HepG2 (cell line): ENCODE data around the gene PHF21B. TPM values are rescaled to one million over a fixed set of nuclear protein-coding genes. Genes with fewer than 3 reads are reported as not detected.

Source experiments
- ATAC-seq: fragments of 200-7000 bp; cut with Tn5 transposase; 3 replicates; pipeline ENCODE4 v1.9.1; 2020; ENCODE audit warnings: mild to moderate bottlenecking, moderate library complexity
- BruUV-seq: library from RNA; stranded (reverse); fragments of 400-500 nt; replicated peaks from 2 replicates; lab custom pipeline; 2021; lab: Mats Ljungman, UMichigan
- CTCF ChIA-PET: fragments of 300-600 bp; formaldehyde crosslinking; extraction: SDS; loops from one replicate; lab custom pipeline; 2021; ENCODE audit warnings: low total read pairs, inconsistent platforms, low intra/inter-chr PET ratio; lab: Yijun Ruan, JAX
- POLR2A ChIA-PET: fragments of 350-600 bp; sonication (Branson Sonifier 250); formaldehyde crosslinking; loops from one replicate; lab custom pipeline; 2020; ENCODE audit warnings: antibody characterized with exemption, inconsistent platforms; lab: Yijun Ruan, JAX
- DNase-seq: peaks from one replicate; pipeline ENCODE4 v3.0.0-alpha.2; 2015; ENCODE audit warnings: low spot score
- FAIRE-seq: peaks from 3 replicates; lab custom pipeline; 2011; peaks lifted over from hg19 to GRCh38; lab: Jason Lieb, UNC
- H2AFZ ChIP-seq: one replicate; pipeline ENCODE4 v1.6.1; 2011; ENCODE audit warnings: low read length, inconsistent platforms
- H3K27ac ChIP-seq: fragments of 300-600 bp; 3 replicates; pipeline ENCODE4 v1.8.0; 2011; ENCODE audit warnings: mixed run types, mild to moderate bottlenecking, mixed read lengths, low read length, inconsistent platforms; ENCODE audit not compliant: insufficient read depth; ENCODE audit errors: extremely low read length
- H3K27me3 ChIP-seq, 2 experiments: fragments of 200-600 bp in 1 of 2; 2 replicates in 1 of 2; 3 replicates in 1 of 2; pipeline versions ENCODE4 v1.6.0 to v1.8.0; 2011; ENCODE audit warnings: low read length in 2 of 2, mild to moderate bottlenecking in 2 of 2, moderate library complexity in 2 of 2, inconsistent platforms in 1 of 2; ENCODE audit not compliant: insufficient read depth in 2 of 2, control insufficient read depth in 1 of 2
- H3K36me3 ChIP-seq, 2 experiments: fragments of 200-600 bp in 1 of 2; replicated peaks in 1 of 2; 2 replicates in 1 of 2; 3 replicates in 1 of 2; pipeline versions ENCODE4 v1.5.1 to v1.8.0; 2011; ENCODE audit warnings: low read length in 2 of 2, inconsistent platforms in 1 of 2; ENCODE audit not compliant: insufficient read depth in 2 of 2, control insufficient read depth in 1 of 2
- H3K4me1 ChIP-seq: 2 replicates; pipeline ENCODE4 v1.5.1; 2012; ENCODE audit warnings: low read length, inconsistent platforms; ENCODE audit not compliant: insufficient read depth
- H3K4me2 ChIP-seq: 2 replicates; pipeline ENCODE4 v1.6.0; 2011; ENCODE audit warnings: low read depth, low read length, inconsistent platforms
- H3K4me3 ChIP-seq, 3 experiments: fragments of 200-600 bp in 1 of 3; sonication (generic), shearing (Covaris generic) in 1 of 3; replicated peaks in 1 of 3; 2 replicates each; pipeline ENCODE4 v1.5.1; 2011 to 2016; ENCODE audit warnings: low read length in 3 of 3, inconsistent platforms in 2 of 3, low read depth in 2 of 3, mild to moderate bottlenecking in 2 of 3, control low read depth in 1 of 3, mixed read lengths in 1 of 3; ENCODE audit not compliant: insufficient read depth in 1 of 3
- H3K79me2 ChIP-seq: one replicate; pipeline ENCODE4 v1.6.1; 2011; ENCODE audit warnings: low read length, inconsistent platforms; ENCODE audit not compliant: insufficient read depth
- H3K9ac ChIP-seq: 2 replicates; pipeline ENCODE4 v1.6.0; 2011; ENCODE audit warnings: mild to moderate bottlenecking, low read depth, low read length, inconsistent platforms; ENCODE audit not compliant: insufficient read depth
- H3K9me3 ChIP-seq: 2 replicates; pipeline ENCODE4 v1.5.1; 2012; ENCODE audit warnings: mild to moderate bottlenecking, low read length
- H4K20me1 ChIP-seq: 2 replicates; pipeline ENCODE4 v1.6.0; 2011; ENCODE audit warnings: inconsistent platforms, mild to moderate bottlenecking, low read length, moderate library complexity; ENCODE audit not compliant: insufficient read depth
- FOSL1 ChIP-seq: sonication (generic); formaldehyde crosslinking; IDR thresholded peaks from 2 replicates; pipeline ENCODE4 v1.9.0; 2021; ENCODE audit warnings: missing genetic modification reagents, borderline replicate concordance
- SALL2 ChIP-seq: sonication (generic); formaldehyde crosslinking; IDR thresholded peaks from 2 replicates; pipeline ENCODE4 v1.8.1; 2023; ENCODE audit warnings: mild to moderate bottlenecking, missing genetic modification reagents, inconsistent platforms
- SIX1 ChIP-seq: sonication (generic); formaldehyde crosslinking; IDR thresholded peaks from 2 replicates; pipeline ENCODE4 v1.4.0; 2020; ENCODE audit warnings: missing genetic modification reagents, borderline replicate concordance
- ZNF460 ChIP-seq: sonication (generic); formaldehyde crosslinking; IDR thresholded peaks from 2 replicates; pipeline ENCODE4 v1.5.1; 2020; ENCODE audit warnings: missing genetic modification reagents, mild to moderate bottlenecking, borderline replicate concordance
- ZNF773 ChIP-seq: sonication (generic); formaldehyde crosslinking; IDR thresholded peaks from 2 replicates; pipeline ENCODE4 v1.4.0; 2020; ENCODE audit warnings: missing genetic modification reagents, borderline replicate concordance
- ZNF776 ChIP-seq: sonication (generic); formaldehyde crosslinking; IDR thresholded peaks from 2 replicates; pipeline ENCODE4 v1.4.0; 2020; ENCODE audit warnings: mild to moderate bottlenecking, missing genetic modification reagents
- WGBS: methylation state at CpG from one replicate; pipeline ENCODE4 v1.1.6; 2017; ENCODE audit warnings: low lambda C conversion rate; 5-methylcytosine and 5-hydroxymethylcytosine counted together
- in situ Hi-C: cut with HindIII; loops from 2 replicates; pipeline ENCODE4 v1.10.0; 2017; ENCODE audit warnings: low pct_unique_long_range_greater_than_20kb; ENCODE audit not compliant: extremely low pct_ligation_motif_present
- intact Hi-C: fragments of 100-400 bp; cut with micrococcal nuclease; formaldehyde crosslinking; loops from one replicate; pipeline ENCODE4 v1.10.0; 2022; ENCODE audit not compliant: unreplicated experiment
- polyA plus RNA-seq, 8 experiments: library from polyadenylated mRNA; depleted of rRNA in 3 of 8; stranded (reverse) in 7 of 8; unstranded in 1 of 8; fragments of >200 nt; fragmentation: Illumina TruSeq in 4 of 8; extraction: Trizol in 4 of 8; gene quantifications; 2 replicates each; pipeline versions ENCODE4 v1.2.1 to v1.2.3, GENCODE V29; 2011 to 2016; ENCODE audit warnings: low read depth in 4 of 8, missing spikeins in 1 of 8, mixed read lengths in 1 of 8; ENCODE audit not compliant: insufficient read depth in 1 of 8
- total RNA-seq, 5 experiments: library from RNA; depleted of rRNA; stranded (reverse); fragments of >200 nt; fragmentation: Illumina TruSeq; extraction: Trizol; gene quantifications; 2 replicates each; pipeline ENCODE4 v1.2.3, GENCODE V29; 2016; ENCODE audit warnings: low read depth in 1 of 5
- TF ChIP-seq, protein P1 (sequence below): sonication (generic); formaldehyde crosslinking; IDR thresholded peaks from 2 replicates; pipeline ENCODE4 v1.5.1; 2020; ENCODE audit warnings: missing genetic modification reagents, mild to moderate bottlenecking, borderline replicate concordance
- TF ChIP-seq, protein P2 (sequence below): sonication (generic); formaldehyde crosslinking; IDR thresholded peaks from 2 replicates; pipeline ENCODE4 v1.5.0; 2020; ENCODE audit warnings: mild to moderate bottlenecking, missing genetic modification reagents, borderline replicate concordance

The PHF21B gene
- total and polyA plus RNA-seq, 2 of the 13 experiments (the other 11 are each of a cell fraction or from before 2014, with no cell fraction given): not detected

DNA sequence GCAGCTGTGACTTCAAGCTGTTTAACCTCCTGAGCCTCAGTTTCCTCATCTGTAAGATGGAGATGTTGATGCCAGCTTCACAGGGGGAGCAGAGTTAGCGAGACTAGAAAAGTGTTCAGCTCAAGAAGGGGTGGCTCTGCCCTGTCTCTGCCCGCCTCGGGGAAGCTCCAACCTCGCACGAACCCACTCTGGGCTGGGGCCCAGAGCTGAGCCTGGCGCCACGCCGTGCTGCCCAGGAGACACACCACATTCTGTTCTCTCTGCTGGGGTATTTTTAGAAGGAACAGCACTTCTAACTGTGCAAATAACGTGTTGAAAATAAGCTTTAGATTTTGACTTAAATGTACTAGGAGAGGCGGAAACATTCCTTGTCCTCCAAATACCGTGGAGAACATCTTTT, 74.1 kb downstream of the PHF21B start:
- Histone ChIP-seq H3K27me3 (peaks cover 13 to 81% of the 10 kb centered on the region in 2 experiments), H3K4me3 (no peak overlapping the region), H2AFZ (no peak overlapping the region), H3K4me2 (no peak overlapping the region), H3K9me3 (no peaks in the 10 kb centered on the region), H3K9ac (no peak overlapping the region), H3K79me2 (no peaks in the 10 kb centered on the region), H4K20me1 (no peaks in the 10 kb centered on the region), H3K27ac (no peak overlapping the region), H3K4me1 (no peaks in the 10 kb centered on the region), H3K36me3 (no peaks in the 10 kb centered on the region)
- WGBS: 32% methylated on average over 10 of the region's 11 CpGs
- TF ChIP-seq ZNF773 (CRISPR knock-in tag) (no peak), SIX1 (CRISPR knock-in tag) (no peak), SALL2 (no peak), ZNF776 (CRISPR knock-in tag) (no peak), FOSL1 (CRISPR knock-in tag) (no peak), ZNF460 (CRISPR knock-in tag) (no peak)
- TF ChIP-seq, protein P1, sequence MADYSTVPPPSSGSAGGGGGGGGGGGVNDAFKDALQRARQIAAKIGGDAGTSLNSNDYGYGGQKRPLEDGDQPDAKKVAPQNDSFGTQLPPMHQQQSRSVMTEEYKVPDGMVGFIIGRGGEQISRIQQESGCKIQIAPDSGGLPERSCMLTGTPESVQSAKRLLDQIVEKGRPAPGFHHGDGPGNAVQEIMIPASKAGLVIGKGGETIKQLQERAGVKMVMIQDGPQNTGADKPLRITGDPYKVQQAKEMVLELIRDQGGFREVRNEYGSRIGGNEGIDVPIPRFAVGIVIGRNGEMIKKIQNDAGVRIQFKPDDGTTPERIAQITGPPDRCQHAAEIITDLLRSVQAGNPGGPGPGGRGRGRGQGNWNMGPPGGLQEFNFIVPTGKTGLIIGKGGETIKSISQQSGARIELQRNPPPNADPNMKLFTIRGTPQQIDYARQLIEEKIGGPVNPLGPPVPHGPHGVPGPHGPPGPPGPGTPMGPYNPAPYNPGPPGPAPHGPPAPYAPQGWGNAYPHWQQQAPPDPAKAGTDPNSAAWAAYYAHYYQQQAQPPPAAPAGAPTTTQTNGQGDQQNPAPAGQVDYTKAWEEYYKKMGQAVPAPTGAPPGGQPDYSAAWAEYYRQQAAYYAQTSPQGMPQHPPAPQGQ: no peak
- TF ChIP-seq, protein P2, sequence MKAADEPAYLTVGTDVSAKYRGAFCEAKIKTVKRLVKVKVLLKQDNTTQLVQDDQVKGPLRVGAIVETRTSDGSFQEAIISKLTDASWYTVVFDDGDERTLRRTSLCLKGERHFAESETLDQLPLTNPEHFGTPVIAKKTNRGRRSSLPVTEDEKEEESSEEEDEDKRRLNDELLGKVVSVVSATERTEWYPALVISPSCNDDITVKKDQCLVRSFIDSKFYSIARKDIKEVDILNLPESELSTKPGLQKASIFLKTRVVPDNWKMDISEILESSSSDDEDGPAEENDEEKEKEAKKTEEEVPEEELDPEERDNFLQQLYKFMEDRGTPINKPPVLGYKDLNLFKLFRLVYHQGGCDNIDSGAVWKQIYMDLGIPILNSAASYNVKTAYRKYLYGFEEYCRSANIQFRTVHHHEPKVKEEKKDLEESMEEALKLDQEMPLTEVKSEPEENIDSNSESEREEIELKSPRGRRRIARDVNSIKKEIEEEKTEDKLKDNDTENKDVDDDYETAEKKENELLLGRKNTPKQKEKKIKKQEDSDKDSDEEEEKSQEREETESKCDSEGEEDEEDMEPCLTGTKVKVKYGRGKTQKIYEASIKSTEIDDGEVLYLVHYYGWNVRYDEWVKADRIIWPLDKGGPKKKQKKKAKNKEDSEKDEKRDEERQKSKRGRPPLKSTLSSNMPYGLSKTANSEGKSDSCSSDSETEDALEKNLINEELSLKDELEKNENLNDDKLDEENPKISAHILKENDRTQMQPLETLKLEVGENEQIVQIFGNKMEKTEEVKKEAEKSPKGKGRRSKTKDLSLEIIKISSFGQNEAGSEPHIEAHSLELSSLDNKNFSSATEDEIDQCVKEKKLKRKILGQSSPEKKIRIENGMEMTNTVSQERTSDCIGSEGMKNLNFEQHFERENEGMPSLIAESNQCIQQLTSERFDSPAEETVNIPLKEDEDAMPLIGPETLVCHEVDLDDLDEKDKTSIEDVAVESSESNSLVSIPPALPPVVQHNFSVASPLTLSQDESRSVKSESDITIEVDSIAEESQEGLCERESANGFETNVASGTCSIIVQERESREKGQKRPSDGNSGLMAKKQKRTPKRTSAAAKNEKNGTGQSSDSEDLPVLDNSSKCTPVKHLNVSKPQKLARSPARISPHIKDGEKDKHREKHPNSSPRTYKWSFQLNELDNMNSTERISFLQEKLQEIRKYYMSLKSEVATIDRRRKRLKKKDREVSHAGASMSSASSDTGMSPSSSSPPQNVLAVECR (CRISPR knock-in tag): no peak
- intact Hi-C loops: no loop called here
- ChIA-PET POLR2A (no interaction called here), CTCF (no interaction called here)
- ATAC-seq (no peak), FAIRE-seq (no peak), DNase-seq (no peak)
- in situ Hi-C loops: no loop called here
- BruUV-seq: no TSS peak
